ENCODE measurements around the gene PRPF6. TPM values are rescaled to one million over a fixed set of nuclear protein-coding genes. Genes with fewer than 3 reads are reported as not detected.

Gene PRPF6
- total RNA-seq, 1 experiment from 2014 or later: 103 TPM

- TF ChIP-seq, protein P1, sequence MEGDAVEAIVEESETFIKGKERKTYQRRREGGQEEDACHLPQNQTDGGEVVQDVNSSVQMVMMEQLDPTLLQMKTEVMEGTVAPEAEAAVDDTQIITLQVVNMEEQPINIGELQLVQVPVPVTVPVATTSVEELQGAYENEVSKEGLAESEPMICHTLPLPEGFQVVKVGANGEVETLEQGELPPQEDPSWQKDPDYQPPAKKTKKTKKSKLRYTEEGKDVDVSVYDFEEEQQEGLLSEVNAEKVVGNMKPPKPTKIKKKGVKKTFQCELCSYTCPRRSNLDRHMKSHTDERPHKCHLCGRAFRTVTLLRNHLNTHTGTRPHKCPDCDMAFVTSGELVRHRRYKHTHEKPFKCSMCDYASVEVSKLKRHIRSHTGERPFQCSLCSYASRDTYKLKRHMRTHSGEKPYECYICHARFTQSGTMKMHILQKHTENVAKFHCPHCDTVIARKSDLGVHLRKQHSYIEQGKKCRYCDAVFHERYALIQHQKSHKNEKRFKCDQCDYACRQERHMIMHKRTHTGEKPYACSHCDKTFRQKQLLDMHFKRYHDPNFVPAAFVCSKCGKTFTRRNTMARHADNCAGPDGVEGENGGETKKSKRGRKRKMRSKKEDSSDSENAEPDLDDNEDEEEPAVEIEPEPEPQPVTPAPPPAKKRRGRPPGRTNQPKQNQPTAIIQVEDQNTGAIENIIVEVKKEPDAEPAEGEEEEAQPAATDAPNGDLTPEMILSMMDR (conservative IDR thresholded peaks at IDR 0.05): no peak
- no peak for TF ChIP-seq EZH2 (IDR thresholded peaks at IDR 0.05; ENCODE audit: low read depth)
- no peaks in the 10 kb centered on the region for H3K27me3 ChIP-seq (ENCODE audit: insufficient read depth, low read depth)
- no peak overlapping the region for H3K27ac ChIP-seq
- ChIA-PET POLR2A (ENCODE audit: unreplicated experiment) (no interaction called here), CTCF (no interaction called here)
- H3K4me2 ChIP-seq: no peak overlapping the region
- no peaks in the 10 kb centered on the region for H3K9me2 ChIP-seq (ENCODE audit: insufficient read depth)
- no peaks in the 10 kb centered on the region; the same call in 1 of the 2 replicates for H3K36me3 ChIP-seq (ENCODE audit: low read depth)
- peaks cover 42% of the 10 kb centered on the region for H3F3A ChIP-seq (ENCODE audit: insufficient read depth, low read depth)
- H4K20me1 ChIP-seq (ENCODE audit: insufficient read depth): peaks cover 82% of the 10 kb centered on the region
- no peak overlapping the region for H2AFZ ChIP-seq
- intact Hi-C loops (cut with micrococcal nuclease; ENCODE audit: unreplicated experiment): no loop called here
- no peaks in the 10 kb centered on the region for H3K9me3 ChIP-seq (ENCODE audit: insufficient read depth, low read depth)
- no peak overlapping the region for H3K4me3 ChIP-seq
- peaks cover 94% of the 10 kb centered on the region for H3K79me2 ChIP-seq (ENCODE audit: low read depth)
- no TSS peak for BruUV-seq (replicated peaks)
- peaks cover 14% of the 10 kb centered on the region; the same call in 1 of the 2 replicates for H3K4me1 ChIP-seq (replicated peaks; ENCODE audit: insufficient read depth)
- no peak for DNase-seq
Observed at GRCh38 chr20:63951398-63952209, 29.3 kb upstream of the PRPF6 start.

GRCh38 chr20:63952210-63952535, 28.8 kb upstream of the PRPF6 start:
- Histone ChIP-seq H2AFZ (no peak overlapping the region), H3K79me2 (ENCODE audit: low read depth) (peaks cover 88% of the 10 kb centered on the region), H3K4me3 (no peak overlapping the region), H3K36me3 (ENCODE audit: low read depth) (no peaks in the 10 kb centered on the region; the same call in 1 of the 2 replicates), H3F3A (ENCODE audit: insufficient read depth, low read depth) (peaks cover 39% of the 10 kb centered on the region), H3K9me3 (ENCODE audit: insufficient read depth, low read depth) (no peaks in the 10 kb centered on the region), H3K27ac (no peak overlapping the region), H3K9me2 (ENCODE audit: insufficient read depth) (no peaks in the 10 kb centered on the region), H3K27me3 (ENCODE audit: insufficient read depth, low read depth) (no peaks in the 10 kb centered on the region), H3K4me1 (replicated peaks; ENCODE audit: insufficient read depth) (peaks cover 14% of the 10 kb centered on the region; the same call in 1 of the 2 replicates), H4K20me1 (ENCODE audit: insufficient read depth) (peaks cover 77% of the 10 kb centered on the region), H3K4me2 (no peak overlapping the region)
- no TSS peak for BruUV-seq (replicated peaks)
- intact Hi-C loops (cut with micrococcal nuclease; ENCODE audit: unreplicated experiment): no loop called here
- DNase-seq: no peak
- TF ChIP-seq, protein P1 (conservative IDR thresholded peaks at IDR 0.05): no peak
- no peak for TF ChIP-seq EZH2 (IDR thresholded peaks at IDR 0.05; ENCODE audit: low read depth)
- ChIA-PET POLR2A (ENCODE audit: unreplicated experiment) (no interaction called here), CTCF (no interaction called here)

DNA sequence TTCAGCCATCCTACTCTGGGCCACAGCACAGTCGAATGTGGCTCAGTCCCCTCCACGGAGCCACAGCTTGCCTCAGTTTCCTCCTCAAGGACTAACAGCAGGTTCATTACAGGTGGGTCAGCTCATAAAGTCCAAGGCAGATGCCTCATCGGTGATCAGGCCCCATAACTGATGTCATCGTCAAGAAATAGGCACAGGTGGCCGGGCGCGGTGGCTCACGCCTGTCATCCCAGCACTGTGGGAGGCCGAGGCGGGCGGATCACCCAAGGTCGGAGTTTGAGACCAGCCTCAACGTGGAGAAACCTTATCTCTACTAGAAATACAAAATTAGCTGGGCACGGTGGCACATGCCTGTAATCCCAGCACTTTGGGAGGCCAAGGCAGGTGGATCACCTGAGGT, 28.2 kb upstream of the PRPF6 start:
- peaks cover 82% of the 10 kb centered on the region for H3K79me2 ChIP-seq (ENCODE audit: low read depth)
- H2AFZ ChIP-seq: no peak overlapping the region
- no peaks in the 10 kb centered on the region; the same call in 1 of the 2 replicates for H3K36me3 ChIP-seq (ENCODE audit: low read depth)
- no peak overlapping the region for H3K4me2 ChIP-seq
- H4K20me1 ChIP-seq (ENCODE audit: insufficient read depth): peaks cover 71% of the 10 kb centered on the region
- H3K27ac ChIP-seq: no peak overlapping the region
- POLR2A ChIA-PET (ENCODE audit: unreplicated experiment): no interaction called here
- H3K27me3 ChIP-seq (ENCODE audit: insufficient read depth, low read depth): no peaks in the 10 kb centered on the region
- no peak for TF ChIP-seq EZH2 (IDR thresholded peaks at IDR 0.05; ENCODE audit: low read depth)
- TF ChIP-seq, protein P1 (conservative IDR thresholded peaks at IDR 0.05): no peak
- no peaks in the 10 kb centered on the region for H3K9me2 ChIP-seq (ENCODE audit: insufficient read depth)
- DNase-seq: no peak
- no TSS peak for BruUV-seq (replicated peaks)
- CTCF ChIA-PET: no interaction called here
- H3K4me1 ChIP-seq (replicated peaks; ENCODE audit: insufficient read depth): peaks cover 19% of the 10 kb centered on the region; the same call in 1 of the 2 replicates
- no peaks in the 10 kb centered on the region for H3K9me3 ChIP-seq (ENCODE audit: insufficient read depth, low read depth)
- intact Hi-C loops (cut with micrococcal nuclease; ENCODE audit: unreplicated experiment): no loop called here
- H3F3A ChIP-seq (ENCODE audit: insufficient read depth, low read depth): peaks cover 33% of the 10 kb centered on the region
- H3K4me3 ChIP-seq: no peak overlapping the region

Data from PC-9 (cell line).